ENCODE results near the gene PARD6G. TPM values are rescaled to one million over a fixed set of nuclear protein-coding genes. Genes with fewer than 3 reads are reported as not detected.

The PARD6G gene
- polyA plus RNA-seq, 1 of the 3 experiments (the other 2 are of a cell fraction) = 4.3 TPM

DNA sequence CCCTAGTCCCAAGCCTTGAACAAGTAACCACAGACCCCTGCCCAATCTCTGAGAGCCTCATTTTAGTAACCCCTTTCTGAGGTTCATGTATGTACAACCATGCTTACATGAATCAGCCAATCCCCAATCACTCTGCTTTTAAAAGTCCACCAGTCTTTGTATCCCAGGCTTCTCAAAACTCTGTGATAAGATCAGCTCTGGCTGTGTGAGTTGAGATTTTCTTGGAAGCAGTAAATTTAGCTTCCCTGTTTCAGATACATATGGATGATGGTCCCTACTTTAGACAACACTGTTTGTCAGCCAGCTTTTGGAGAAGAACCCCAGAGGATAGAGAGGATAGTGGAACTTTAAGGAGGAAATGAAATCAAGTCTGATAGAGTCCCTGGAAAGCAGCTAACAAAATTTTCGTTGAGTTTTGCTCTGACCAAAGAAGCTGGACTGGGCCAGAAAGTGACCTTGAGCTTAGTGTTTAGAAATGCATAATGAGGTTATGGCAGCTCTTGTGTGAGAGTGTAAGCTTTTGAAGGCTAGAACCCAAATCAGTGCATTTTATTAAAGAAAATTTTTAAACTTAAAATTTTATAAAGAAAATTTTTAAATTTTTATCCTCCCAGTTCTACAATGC, 134.6 kb downstream of the PARD6G start:
- Histone ChIP-seq H3K4me1 (ENCODE audit: control insufficient read depth in 1 of 2, insufficient read depth in 2 of 2, low read depth in 1 of 2, low read length in 1 of 2) (peaks cover 20 to 24% of the 10 kb centered on the region in 2 experiments; a peak in 3 of 4 replicates), H3K4me2 (peak overlapping the region; percentile 92; the same call in 1 of the 2 replicates), H3K27ac (ENCODE audit: low read depth in 2 of 2, low read length in 1 of 2) (peak overlapping the region; percentile 27 to 60; a peak in 3 of 4 replicates), H3K9ac (no peak overlapping the region), H4K20me1 (ENCODE audit: insufficient read depth) (peaks cover 81% of the 10 kb centered on the region), H3K79me2 (ENCODE audit: insufficient read depth) (peaks cover 82% of the 10 kb centered on the region), H2AFZ (ENCODE audit: low read depth) (no peak overlapping the region), H3K4me3 (ENCODE audit: low read depth in 2 of 2, low read length in 1 of 2) (no peak overlapping the region), H3F3A (replicated peaks; ENCODE audit: insufficient read depth) (peaks cover 7% of the 10 kb centered on the region), H3K9me2 (no peaks in the 10 kb centered on the region), H3K9me3 (no peaks in the 10 kb centered on the region), H3K36me3 (replicated peaks in 1 of 2; ENCODE audit: control insufficient read depth in 1 of 2, insufficient read depth in 2 of 2, low read length in 1 of 2) (peaks cover 11 to 20% of the 10 kb centered on the region in 2 experiments), H3K27me3 (ENCODE audit: insufficient read depth) (no peaks in the 10 kb centered on the region)
- no peak for TF ChIP-seq GATA2 (CRISPR knock-in tag; IDR thresholded peaks at IDR 0.05)
- peak; percentile 11; the same call in 1 of the 2 replicates for TF ChIP-seq MXI1 (IDR thresholded peaks at IDR 0.05; ENCODE audit: low read depth, low read length)
- no peak for TF ChIP-seq TEAD4 (IDR thresholded peaks at IDR 0.05; ENCODE audit: borderline replicate concordance, insufficient read depth)
- no peak for TF ChIP-seq NFIC (IDR thresholded peaks at IDR 0.05; ENCODE audit: borderline replicate concordance)
- no peak for TF ChIP-seq POLR2AphosphoS5 (IDR thresholded peaks at IDR 0.05; ENCODE audit: low read depth, low read length)
- ChIA-PET CTCF (interaction anchor here (0.8 to 1.0 kb wide), 2 partner anchors 16 to 45 kb away, joined by 3 to 4 read pairs; no protein-coding TSS in a partner anchor), POLR2A (no interaction called here)
- WGBS (ENCODE audit: low lambda C conversion rate) = 24% methylated on average over 1 of the region's 1 CpG
- DNase-seq = no peak

DNA sequence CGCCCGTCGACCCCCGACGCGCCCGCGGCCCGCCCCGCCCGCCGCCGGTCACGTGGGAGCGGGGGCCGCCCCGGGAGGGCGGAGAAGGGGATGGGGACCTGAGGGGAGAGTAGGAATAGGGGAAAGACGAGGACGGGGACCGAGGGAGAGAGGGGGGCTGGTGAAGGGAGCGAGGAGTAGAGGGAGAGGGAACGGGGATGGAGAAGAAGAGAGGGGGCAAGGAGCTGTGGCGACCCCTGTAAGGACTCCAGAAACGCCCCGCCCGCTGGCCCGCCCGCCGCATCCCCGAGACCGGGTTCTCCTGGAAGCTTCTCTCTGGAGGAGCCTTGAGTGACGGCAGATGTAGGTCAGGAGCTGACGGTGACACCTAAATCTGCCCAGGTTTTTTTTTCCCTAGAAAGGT, 137.6 kb downstream of the PARD6G start:
- Histone ChIP-seq H2AFZ (ENCODE audit: low read depth) (no peak overlapping the region; the same call in 1 of the 2 replicates), H3K27ac (ENCODE audit: low read depth in 2 of 2, low read length in 1 of 2) (peak overlapping the region; percentile 34 to 92; a peak in 3 of 4 replicates), H3K36me3 (replicated peaks in 1 of 2; ENCODE audit: control insufficient read depth in 1 of 2, insufficient read depth in 2 of 2, low read length in 1 of 2) (peaks cover 6 to 13% of the 10 kb centered on the region in 2 experiments), H3K4me1 (ENCODE audit: control insufficient read depth in 1 of 2, insufficient read depth in 2 of 2, low read depth in 1 of 2, low read length in 1 of 2) (peaks cover 19 to 24% of the 10 kb centered on the region in 2 experiments; a peak in 3 of 4 replicates), H3K79me2 (ENCODE audit: insufficient read depth) (peaks cover 51% of the 10 kb centered on the region), H3K4me3 (ENCODE audit: low read depth in 2 of 2, low read length in 1 of 2) (peak overlapping the region; percentile 85 to 88), H3K4me2 (peak overlapping the region; percentile 92), H3K9me3 (no peaks in the 10 kb centered on the region), H3K27me3 (ENCODE audit: insufficient read depth) (no peaks in the 10 kb centered on the region), H3K9ac (peak overlapping the region; percentile 58), H3F3A (replicated peaks; ENCODE audit: insufficient read depth) (peaks cover 7% of the 10 kb centered on the region), H3K9me2 (no peaks in the 10 kb centered on the region), H4K20me1 (ENCODE audit: insufficient read depth) (peaks cover 50% of the 10 kb centered on the region)
- no peak for TF ChIP-seq FOSL2 (IDR thresholded peaks at IDR 0.05; ENCODE audit: borderline replicate concordance, low read depth)
- TF ChIP-seq, protein P1, sequence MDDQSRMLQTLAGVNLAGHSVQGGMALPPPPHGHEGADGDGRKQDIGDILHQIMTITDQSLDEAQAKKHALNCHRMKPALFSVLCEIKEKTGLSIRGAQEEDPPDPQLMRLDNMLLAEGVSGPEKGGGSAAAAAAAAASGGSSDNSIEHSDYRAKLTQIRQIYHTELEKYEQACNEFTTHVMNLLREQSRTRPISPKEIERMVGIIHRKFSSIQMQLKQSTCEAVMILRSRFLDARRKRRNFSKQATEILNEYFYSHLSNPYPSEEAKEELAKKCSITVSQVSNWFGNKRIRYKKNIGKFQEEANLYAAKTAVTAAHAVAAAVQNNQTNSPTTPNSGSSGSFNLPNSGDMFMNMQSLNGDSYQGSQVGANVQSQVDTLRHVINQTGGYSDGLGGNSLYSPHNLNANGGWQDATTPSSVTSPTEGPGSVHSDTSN (IDR thresholded peaks at IDR 0.05) = peak; percentile 20; the same call in 1 of the 2 replicates
- TF ChIP-seq, protein P2, sequence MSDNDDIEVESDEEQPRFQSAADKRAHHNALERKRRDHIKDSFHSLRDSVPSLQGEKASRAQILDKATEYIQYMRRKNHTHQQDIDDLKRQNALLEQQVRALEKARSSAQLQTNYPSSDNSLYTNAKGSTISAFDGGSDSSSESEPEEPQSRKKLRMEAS (IDR thresholded peaks at IDR 0.05; ENCODE audit: low read depth) = no peak
- no peak for TF ChIP-seq RFX5 (IDR thresholded peaks at IDR 0.05; ENCODE audit: low read length)
- TF ChIP-seq TCF12 (IDR thresholded peaks at IDR 0.05) = no peak
- no peak for TF ChIP-seq FOXM1 (IDR thresholded peaks at IDR 0.05; ENCODE audit: low read depth)
- TF ChIP-seq RAD21 (IDR thresholded peaks at IDR 0.05; ENCODE audit: low read length) = no peak
- TF ChIP-seq NFIC (IDR thresholded peaks at IDR 0.05; ENCODE audit: borderline replicate concordance) = no peak
- no peak for TF ChIP-seq CHD2 (IDR thresholded peaks at IDR 0.05; ENCODE audit: low read length, partially characterized antibody)
- TF ChIP-seq ELF1 (IDR thresholded peaks at IDR 0.05) = no peak
- TF ChIP-seq YY1 (IDR thresholded peaks at IDR 0.05; ENCODE audit: low read depth) = no peak
- no peak for TF ChIP-seq TEAD4 (IDR thresholded peaks at IDR 0.05; ENCODE audit: borderline replicate concordance, insufficient read depth)
- TF ChIP-seq SIN3A (IDR thresholded peaks at IDR 0.05; ENCODE audit: borderline replicate concordance, low read depth, low read length) = no peak
- TF ChIP-seq, protein P3, sequence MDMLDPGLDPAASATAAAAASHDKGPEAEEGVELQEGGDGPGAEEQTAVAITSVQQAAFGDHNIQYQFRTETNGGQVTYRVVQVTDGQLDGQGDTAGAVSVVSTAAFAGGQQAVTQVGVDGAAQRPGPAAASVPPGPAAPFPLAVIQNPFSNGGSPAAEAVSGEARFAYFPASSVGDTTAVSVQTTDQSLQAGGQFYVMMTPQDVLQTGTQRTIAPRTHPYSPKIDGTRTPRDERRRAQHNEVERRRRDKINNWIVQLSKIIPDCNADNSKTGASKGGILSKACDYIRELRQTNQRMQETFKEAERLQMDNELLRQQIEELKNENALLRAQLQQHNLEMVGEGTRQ (IDR thresholded peaks at IDR 0.05; ENCODE audit: borderline replicate concordance, low read depth, low read length) = peak; percentile 35; the same call in 1 of the 2 replicates
- TF ChIP-seq, protein P4, sequence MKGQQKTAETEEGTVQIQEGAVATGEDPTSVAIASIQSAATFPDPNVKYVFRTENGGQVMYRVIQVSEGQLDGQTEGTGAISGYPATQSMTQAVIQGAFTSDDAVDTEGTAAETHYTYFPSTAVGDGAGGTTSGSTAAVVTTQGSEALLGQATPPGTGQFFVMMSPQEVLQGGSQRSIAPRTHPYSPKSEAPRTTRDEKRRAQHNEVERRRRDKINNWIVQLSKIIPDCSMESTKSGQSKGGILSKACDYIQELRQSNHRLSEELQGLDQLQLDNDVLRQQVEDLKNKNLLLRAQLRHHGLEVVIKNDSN (IDR thresholded peaks at IDR 0.05; ENCODE audit: borderline replicate concordance, low read depth) = peak; percentile 81
- under 1% methylated on average over 30 of the region's 34 CpGs for WGBS (ENCODE audit: low lambda C conversion rate)
- POLR2A ChIA-PET = interaction anchor here (0.6 to 1.0 kb wide), 2 partner anchors 33 to 70 kb away, joined by 3 to 4 read pairs; no protein-coding TSS in a partner anchor
- CTCF ChIA-PET = interaction anchor here (1.4 kb wide), 1 partner anchor 48 kb away, joined by 3 read pairs; no protein-coding TSS in a partner anchor
- DNase-seq = peak; percentile 87

Measured in SK-N-SH (cell line).